SIG-M5 treated with dmso at 0.1 percent for 504 hours (cell line): ENCODE data around the gene C10orf105.
A peak's percentile ranks its signal among the peaks of the same experiment; 100 is the strongest.

Source experiments
- DNase-seq: peaks from one replicate; lab custom pipeline; 2025; ENCODE audit not compliant: unreplicated experiment; lab: John Stamatoyannopoulos, UW

C10orf105 gene

DNA sequence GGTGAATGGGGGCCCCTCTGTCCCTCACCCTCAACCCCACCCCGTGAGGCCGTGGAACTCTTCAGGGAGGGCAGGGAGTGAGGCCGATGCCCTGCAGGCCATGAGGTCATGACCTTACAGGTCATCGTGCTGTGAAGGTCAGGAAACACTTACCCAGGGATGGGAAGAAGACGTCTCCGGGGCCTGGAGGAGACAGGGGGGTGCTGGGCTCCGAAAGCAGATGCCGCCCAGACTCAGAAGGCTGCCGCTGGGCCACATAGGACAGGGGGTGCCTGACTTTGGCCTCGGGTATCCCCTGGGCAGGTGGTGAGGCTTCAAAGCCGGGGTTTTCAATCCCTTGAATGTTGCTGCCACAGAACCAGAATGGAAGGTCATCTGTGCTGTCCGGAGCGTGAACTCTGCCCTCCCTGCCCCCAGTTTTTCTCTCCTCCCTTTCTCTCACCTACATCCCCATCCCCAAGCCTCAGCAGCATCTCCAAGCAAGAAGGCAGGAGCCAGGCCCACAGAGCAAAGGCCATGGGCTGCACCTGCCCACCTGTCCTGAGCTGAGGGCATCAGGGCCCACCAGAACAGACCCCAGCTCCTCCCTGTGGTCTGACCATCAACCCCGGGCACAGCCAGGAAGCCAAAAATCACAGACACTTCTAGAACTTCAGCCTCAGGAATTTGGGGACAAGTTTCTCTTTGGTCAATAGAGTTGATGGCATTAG lies 32.1 kb upstream of the C10orf105 start:
- DNase-seq, result no peak

DNA sequence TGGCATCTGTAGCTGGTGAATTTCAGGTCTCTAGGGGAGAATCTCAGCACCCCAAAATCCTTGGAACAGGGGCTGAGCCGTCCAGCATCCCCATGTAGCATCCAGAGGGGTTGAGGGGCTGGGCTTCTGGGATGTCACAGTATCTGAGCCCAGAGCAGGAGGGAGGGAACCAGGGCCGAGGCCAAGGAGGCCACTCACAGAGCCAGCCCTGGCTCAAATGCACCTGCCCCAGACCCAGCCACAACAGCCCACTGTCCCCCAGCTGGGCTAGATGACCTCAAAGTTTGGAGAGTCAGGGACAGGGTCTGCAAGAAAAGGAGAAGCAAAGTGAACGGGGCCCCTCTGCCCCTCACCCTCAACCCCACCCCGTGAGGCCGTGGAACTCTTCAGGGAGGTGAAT lies 31.4 kb upstream of the C10orf105 start:
- no peak for DNase-seq

DNA sequence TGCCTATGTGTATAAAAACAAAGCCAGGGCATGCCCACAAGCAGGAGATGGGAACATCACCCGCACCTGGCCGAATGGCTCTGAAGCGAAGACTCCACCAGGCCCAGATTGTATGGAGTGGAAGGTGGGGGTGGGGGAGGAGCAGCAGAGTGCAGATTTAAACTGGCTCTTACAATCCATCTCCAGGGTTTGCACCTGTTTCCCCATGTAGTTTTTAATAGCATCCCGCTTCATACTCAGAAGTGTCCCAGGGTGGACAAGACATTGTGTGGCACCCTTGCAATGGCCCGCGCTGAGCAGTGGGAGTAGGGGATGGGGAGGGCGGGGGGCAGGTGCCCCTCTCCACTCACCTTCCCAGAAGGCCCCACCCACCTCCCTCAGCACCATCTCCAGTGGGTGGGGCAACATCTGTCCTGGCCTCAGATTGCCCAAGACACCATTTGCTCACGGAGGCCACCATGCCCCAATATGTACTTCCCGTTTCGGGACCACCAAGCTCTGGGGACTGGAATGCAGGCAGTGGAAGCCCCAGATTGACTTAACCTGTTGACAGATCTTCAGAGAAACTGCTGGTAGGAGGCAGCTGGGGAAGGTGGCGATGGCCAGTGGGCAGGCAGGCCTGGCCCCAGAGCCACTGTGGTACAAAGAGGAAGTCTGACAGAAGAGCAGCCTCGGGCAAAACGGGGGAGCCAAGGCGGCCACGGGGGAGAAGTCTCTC lies 30.7 kb upstream of the C10orf105 start:
- DNase-seq, result peak; percentile 86

DNA sequence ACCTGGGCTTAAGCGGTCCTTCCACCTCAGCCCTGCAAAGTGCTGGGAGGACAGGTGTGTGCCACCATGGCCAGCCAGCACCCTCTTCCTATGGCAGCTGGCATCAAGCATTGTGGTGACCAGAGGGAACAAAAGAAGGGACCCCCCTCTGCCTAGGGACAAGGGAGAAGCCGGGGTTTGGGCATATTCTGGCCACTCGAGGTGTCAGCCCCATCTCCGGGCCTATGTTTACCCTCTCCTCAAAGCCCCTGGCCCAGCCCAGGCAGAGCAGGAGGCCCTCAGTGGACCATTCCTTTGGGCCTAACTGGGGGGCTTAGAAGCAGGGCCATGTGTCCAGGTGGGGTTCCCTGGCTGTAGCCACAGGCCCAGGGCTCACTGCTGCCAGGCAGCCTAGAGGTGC lies 29.8 kb upstream of the C10orf105 start:
- DNase-seq, result no peak

DNA sequence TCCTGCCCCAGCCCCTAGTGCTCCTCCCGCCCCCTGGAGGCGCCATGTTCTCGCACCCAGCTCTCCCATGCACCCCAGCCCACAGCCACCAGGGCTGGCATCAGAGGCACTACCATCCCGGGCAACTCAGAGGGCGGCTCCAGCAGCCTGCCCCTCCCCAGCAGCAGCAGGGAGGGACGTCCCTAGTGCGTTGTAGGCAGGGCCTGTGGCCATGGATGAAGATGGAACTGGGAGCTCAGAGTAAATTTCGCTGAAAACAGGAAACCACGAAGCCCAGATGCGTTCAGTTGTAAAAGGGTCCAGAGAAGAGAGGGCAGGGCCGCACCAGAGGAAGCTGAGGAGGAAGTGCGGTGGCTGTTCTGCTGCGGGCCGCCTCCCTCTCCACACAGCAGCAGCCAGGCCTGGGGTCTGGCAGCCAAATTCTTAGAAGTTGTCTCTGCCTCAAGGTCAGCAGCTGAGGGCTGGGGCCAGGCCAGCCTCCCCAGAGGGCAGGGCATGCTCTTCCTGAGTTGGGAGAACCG lies 29.2 kb upstream of the C10orf105 start:
- DNase-seq, result peak; percentile 98

DNA sequence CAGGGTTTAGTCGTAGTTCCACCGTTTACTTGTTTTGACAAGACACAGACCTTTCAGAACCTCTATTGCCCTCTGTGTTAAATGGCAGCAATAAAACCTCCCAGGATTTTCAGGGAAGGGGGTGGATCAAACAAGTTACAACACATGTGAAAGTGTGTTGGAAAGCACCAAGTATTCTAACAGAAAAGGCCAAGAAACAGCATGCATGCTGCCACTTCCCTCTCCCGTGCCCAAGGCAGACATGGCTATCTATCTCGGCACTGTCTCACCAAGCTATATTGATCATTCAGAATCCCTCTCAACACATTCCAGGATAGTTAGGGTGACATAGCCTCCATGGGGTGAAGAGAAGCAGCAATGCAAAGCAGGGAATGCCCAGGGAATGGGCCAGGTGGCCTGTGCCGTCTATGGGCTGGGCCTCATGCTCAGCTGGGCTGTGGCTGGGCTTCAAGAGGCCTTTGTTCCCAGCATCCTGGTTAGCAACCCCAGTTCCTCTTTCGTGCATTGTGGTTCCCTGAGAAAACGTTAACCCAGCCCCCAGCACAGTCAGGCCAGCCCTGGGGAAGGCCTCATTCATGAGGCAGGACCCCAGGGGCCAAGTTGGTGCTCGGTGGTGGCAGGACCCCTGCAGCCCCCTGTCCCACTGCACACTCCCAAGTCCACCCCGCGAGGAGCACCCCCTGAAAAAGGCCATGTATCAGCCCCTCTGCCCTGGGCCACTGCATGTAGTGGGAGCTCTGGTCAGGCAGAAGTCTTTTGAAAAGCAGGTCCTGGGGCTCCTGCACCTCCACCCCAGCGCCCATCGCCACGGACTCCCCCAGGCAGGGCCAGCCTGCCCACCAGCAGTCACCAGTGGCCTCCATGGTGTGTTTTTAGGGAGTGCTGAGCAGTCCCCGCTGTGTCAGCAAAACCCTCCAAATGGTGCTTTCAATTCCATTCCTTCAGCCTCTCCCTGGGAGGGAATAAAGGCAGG lies 28.3 kb upstream of the C10orf105 start:
- peak; percentile 87 for DNase-seq

DNA sequence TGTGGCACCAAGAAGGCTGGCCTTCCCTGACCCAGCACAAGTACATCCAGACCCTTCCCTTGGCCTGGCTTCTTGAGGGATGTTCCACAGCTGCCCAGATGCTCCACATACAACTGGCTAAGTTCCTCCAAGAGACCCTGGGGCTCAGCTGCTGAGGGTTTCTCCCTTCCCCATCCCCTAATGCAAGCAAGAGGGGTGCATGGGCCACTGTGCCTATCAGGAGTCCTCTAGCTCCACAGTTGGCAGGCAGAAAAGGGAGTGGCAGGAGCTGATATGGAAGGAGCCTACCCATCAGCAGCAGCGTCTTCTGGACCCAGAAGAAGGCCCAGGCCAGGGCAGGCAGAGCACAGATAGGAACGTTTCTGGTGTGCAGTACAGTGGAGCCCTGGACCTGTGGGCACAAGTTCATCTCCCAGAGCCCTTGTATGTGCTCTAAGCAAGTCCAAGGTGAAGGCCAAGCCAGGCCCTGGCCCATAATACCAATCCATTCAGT lies 27.5 kb upstream of the C10orf105 start:
- DNase-seq, result no peak

DNA sequence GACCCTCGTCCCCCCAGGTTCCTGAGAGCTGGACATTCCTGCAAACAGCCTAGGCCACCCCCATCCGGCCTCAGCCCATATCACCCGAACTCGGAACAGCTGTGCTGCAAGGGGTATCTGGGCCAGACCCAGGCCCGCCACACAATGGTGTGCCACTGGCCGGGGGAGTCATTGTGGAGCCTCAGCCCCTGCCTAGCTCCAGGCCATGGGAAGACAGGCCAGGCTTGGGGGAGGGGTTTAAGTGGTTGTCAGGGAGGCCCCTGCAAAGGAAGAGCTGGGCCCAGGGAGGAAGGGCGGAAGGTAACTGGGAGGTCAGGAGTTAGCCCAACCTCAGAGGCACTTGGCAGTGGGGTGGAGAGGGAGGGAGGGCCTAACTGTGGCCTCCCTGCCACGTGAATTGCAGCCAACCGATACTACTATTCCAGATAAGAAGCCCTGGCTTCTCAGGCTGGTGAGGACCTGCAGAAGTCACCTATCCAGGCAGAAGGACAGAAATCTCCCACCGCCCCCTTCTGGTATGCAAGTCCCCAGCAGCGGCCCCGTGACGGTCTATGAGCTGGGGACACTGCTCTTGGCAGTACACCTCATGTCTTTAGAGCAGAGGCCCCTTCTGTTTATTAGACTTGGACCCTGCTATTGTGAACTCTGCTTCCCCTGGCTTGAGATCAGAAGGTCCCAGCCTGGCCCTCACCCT lies 26.9 kb upstream of the C10orf105 start:
- peak; percentile 94 for DNase-seq

DNA sequence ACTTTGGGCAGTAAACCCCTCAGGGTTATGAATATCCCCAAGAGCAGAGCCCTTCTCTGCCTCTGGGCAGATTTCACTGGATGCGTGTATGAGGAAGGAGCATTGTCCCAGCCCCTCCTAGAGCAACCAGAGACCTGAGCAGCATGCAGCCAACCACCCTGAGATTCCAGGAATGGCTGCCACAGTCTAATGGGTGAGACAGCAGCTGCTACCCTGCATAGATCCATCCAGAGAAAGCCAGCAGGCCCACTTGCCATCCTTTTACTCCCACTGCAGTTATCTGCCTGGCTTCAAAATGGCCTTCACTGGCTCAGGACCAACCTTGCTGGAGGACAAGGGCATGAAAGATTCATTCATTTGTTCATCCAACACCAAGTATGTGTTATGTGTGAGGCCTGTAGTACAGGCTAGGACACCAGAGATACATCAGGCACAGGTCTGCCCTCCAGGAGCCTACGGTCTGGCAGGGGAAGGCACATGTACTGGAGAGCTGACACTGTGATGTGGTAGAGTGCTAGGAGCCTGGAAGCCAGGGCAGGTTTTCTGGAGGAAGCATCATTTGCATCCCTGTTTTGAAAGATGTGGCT lies 26.2 kb upstream of the C10orf105 start:
- DNase-seq, result peak; percentile 7

DNA sequence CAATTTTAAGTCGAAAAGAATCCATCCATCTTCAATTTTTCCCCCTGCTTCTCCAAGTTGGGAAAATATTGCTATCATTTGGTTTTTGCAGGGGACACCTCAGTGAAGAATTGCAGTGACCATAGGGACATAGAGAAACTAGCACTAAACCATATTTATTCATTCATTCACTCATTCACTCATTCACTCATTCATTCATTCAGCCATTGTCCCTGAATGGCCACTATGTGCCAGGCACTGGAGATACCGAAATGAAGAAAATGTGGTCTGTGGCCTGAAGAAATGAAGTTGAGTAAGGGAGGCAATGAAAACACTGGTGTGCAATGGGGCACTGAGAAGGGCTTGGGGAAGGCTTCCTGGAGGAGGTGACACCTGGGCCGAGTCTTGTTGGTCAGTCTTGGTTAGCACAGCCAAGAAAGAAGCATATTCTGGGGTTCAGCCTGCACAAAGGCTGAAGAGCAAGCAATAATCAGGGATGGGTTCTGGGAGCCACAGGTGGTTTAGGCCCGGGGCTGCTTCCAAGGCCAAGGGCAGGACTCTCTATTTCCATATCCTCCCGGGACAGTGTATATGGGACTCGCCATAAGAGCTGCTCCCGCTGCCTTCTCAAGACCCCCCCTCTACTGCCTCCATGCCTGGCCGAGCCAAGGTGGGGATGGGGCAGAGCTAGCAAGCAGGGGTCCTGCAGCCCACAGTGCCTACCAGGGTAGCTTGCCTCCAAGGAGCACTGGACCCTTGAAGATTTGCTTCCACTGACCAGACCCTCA lies 25.5 kb upstream of the C10orf105 start:
- no peak for DNase-seq

DNA sequence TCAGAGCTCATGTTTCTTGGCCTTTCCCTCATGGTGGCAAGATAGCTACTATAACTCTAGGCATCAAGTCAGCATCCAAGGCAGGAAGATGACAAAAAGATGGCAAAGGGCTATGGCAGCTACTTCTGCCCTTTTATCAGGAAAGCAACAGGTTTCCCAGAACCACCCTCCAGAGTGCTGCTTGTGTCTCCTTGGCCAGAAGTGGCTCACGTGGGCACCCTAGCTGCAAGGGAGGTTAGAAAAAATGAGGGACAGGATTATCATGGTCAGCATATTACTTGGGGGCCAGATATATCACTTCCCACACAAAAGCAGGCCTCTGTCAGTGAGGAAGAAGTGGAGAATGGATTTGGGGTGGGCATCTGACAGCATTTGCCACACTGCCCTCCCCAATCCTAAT lies 24.3 kb upstream of the C10orf105 start:
- DNase-seq, result no peak

DNA sequence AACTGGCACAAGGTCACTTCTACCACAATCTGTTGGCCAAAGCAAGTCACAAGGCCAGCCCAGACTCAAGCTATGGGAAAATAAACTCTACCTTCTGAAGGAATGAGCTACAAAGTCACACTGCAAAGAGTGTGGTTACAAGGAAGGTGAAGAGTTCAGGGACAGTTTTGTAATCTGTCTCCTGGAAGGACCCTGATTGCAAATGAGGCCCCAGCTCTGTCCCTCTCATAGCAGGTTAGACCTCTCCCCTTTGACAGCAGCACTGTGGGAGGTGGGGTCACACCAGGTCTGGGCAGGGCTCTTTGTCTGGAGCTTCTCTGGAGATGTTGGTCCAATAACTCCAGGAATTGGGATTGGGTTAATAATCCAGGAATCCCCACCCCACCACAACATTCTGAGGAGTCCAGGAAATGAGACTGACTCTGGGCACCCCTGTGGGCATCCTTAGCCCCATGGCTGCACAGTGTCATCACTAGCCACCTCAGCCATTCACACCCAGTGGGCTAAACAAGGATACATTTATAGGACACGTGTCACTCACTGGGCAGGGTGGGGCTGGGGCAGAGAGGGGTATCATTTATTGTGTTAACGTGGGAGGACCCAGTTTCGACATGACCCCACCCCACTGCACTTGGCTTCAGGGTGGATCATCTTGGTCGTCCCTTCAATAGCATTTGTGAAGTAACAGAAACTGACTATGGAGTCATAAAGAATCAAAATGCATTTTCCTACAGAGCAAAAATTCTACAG lies 23.7 kb upstream of the C10orf105 start:
- DNase-seq, result peak; percentile 73

DNA sequence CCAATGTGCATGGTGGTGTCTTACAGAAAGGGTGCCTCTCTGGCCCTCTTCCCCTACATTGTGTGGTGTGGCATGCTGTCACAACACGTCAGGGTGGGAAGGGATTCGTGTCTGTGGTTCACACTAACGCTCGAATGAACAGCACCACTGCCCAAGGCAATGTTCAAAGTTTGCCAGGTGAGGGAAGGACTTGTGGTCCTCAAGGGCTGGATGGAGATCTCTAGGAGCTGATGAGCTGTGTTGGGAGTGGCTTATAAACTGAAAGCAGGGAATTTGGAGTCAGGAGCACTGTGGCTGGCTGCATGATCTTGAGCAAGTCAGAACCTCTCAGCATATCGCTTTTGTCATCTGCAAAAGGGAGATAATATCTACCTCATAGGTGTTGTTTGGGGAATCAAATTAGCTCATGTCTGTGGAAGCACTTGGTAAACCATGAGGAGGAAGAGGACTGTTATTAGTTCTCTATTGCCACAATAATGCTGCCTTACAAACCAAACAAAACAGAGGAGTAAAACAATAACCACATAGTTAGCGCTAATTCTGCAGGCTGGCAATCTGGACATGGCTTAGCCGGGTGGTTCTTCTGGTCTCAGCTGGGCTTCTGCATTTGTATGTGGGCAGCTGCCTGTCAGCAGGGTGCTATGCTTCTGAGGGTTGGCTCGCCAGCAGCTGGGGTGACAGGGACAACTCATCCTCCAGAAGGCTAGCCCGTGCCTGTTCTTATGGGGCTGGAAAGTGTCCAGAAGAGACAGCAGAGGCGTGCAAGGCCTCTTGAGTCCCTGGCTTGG lies 22.9 kb upstream of the C10orf105 start:
- DNase-seq, result peak; percentile 69

DNA sequence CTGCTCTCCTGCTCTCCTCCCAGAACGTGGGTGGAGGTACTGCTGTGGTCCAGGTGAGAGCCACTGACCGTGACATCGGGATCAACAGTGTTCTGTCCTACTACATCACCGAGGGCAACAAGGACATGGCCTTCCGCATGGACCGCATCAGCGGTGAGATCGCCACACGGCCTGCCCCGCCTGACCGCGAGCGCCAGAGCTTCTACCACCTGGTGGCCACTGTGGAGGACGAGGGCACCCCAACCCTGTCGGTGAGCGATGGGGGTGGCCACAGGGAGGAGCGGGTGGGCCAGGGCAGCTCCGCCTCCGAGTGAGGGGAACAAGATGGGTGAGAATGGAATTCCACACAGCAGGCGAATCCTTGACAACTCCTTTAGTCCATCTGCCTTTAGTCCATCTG lies 22.1 kb upstream of the C10orf105 start:
- DNase-seq, result no peak

DNA sequence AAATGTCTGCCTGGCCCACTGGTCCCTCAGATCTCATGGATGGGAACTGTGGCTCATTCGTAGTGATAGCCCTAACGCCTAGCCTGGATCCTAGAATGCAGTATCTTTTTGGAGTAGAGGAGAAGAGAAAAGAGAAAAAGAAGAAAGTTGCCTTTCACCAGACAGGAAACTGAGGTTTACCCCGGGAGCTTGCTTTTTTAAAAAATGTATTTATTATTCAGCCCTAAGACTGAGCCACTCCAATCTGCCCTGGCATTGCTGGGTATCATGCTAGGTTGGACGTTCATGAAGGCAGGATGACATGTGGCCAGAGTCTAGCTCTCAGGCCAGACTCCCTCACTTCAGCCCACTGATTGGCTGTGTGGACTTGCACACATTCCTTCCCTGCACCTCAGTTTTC lies 21.5 kb upstream of the C10orf105 start:
- DNase-seq, result no peak

DNA sequence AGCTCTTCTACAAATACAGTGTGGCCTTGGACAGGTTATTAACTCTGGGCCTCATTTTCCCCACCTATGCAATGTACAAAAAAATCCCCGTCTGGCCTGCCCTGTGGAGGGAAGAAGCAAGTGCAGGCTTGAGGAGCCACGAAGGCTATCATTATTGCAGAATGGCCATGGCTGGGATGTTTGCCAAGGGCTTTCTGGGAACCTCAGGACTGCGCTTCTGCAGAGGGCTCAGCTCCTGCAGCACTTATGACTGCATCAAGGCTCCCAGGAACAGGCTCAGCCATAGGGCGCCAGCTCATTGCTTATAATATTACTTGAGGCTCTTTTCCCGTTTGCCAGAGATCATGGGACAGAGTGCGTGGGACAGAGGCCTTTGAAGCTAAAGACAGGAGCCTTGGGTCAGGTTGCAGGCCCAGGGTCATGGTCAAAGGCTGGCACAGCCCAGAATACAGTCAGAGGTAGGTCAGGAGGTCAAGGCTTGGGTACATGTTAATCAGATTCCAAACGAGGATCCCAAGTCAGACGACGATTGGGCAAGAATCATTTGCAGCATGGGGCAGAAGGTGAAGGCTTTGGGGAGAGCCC lies 20.6 kb upstream of the C10orf105 start:
- no peak for DNase-seq

DNA sequence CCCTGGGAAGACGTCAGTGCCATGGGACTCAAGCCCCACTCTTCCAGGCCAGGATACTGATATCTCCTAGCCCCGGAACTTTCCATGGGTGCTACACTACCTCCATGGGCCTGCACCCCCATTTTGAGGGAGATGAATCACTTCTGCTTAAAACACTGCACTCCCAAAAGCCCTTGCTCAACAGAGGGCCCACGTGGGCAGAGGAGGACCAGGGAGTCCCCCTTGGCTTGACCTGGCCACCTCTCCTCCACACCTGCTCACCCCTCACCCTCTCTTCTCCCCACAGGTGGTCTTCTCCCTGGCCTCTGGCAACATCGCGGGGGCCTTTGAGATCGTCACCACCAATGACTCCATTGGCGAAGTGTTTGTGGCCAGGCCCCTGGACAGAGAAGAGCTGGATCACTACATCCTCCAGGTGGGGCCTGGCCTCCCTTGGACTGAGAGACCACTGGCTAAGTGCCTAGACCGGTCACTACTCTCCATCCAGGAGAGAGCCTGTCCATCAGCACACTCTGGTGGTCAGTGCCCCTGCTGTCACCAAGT lies 19.9 kb upstream of the C10orf105 start:
- DNase-seq, result no peak
